CD4-positive, alpha-beta T cell (primary cell): ENCODE measurements around the gene IFNL4. TPM values are rescaled to one million over a fixed set of nuclear protein-coding genes. Genes with fewer than 3 reads are reported as not detected.

Source experiments
- ATAC-seq: fragments of 200-7000 bp; cut with Tn5 transposase; one replicate; pipeline ENCODE4 v1.10.0; 2022; ENCODE audit warnings: mild to moderate bottlenecking; ENCODE audit not compliant: poor library complexity
- CTCF ChIA-PET: fragments of 350-600 bp; sonication (Branson Sonifier 250); formaldehyde crosslinking; loops from one replicate; lab custom pipeline; 2021; ENCODE audit warnings: antibody characterized with exemption, inconsistent platforms; lab: Charles Lee
- POLR2A ChIA-PET: fragments of 350-600 bp; sonication (Branson Sonifier 250); formaldehyde crosslinking; loops from one replicate; lab custom pipeline; 2021; ENCODE audit warnings: antibody characterized with exemption, inconsistent platforms; lab: Charles Lee
- DNase-seq, 14 experiments: peaks; one replicate each; pipeline ENCODE4 v3.0.0-alpha.2; 2013 to 2020; ENCODE audit warnings: mixed read lengths in 2 of 14
- H3K27ac ChIP-seq, 2 donors: one replicate each; pipeline versions ENCODE4 v1.5.1 to v1.7.0; 2013; ENCODE audit warnings: low read length in 2 of 2, low read depth in 1 of 2, mild to moderate bottlenecking in 1 of 2
- H3K27me3 ChIP-seq, 2 experiments: 1 replicate in 1 of 2; 2 replicates in 1 of 2; pipeline versions ENCODE4 v1.6.1 to v1.7.0; 2013; ENCODE audit warnings: low read length in 2 of 2, control low read depth in 1 of 2, mild to moderate bottlenecking in 1 of 2, moderate library complexity in 1 of 2; ENCODE audit not compliant: insufficient read depth in 2 of 2, control insufficient read depth in 1 of 2
- H3K36me3 ChIP-seq: one replicate; pipeline ENCODE4 v1.6.1; 2013; ENCODE audit warnings: low read length, control low read depth; ENCODE audit not compliant: insufficient read depth
- H3K4me1 ChIP-seq: one replicate; pipeline ENCODE4 v1.6.1; 2013; ENCODE audit warnings: low read length, control low read depth; ENCODE audit not compliant: insufficient read depth
- H3K4me3 ChIP-seq: one replicate; pipeline ENCODE4 v1.5.1; 2013; ENCODE audit warnings: mild to moderate bottlenecking, low read length, moderate library complexity
- H3K9me3 ChIP-seq, 2 experiments: 1 replicate in 1 of 2; 2 replicates in 1 of 2; pipeline versions ENCODE4 v1.6.1 to v1.7.0; 2013; ENCODE audit warnings: low read length in 2 of 2, mild to moderate bottlenecking in 2 of 2, control low read depth in 1 of 2, moderate library complexity in 1 of 2; ENCODE audit not compliant: control insufficient read depth in 1 of 2, insufficient read depth in 1 of 2
- H3K27ac Mint-ChIP-seq: one replicate; pipeline ENCODE4 v1.8.0; 2020; ENCODE audit warnings: mixed read lengths
- H3K27me3 Mint-ChIP-seq: one replicate; pipeline ENCODE4 v1.8.0; 2021; ENCODE audit warnings: mixed read lengths
- H3K36me3 Mint-ChIP-seq: one replicate; pipeline ENCODE4 v1.8.0; 2021; ENCODE audit warnings: low read depth, mixed read lengths
- H3K4me1 Mint-ChIP-seq: one replicate; pipeline ENCODE4 v1.8.0; 2021; ENCODE audit warnings: low read depth, mixed read lengths
- H3K4me3 Mint-ChIP-seq: one replicate; pipeline ENCODE4 v1.8.0; 2020; ENCODE audit warnings: mild to moderate bottlenecking, mixed read lengths
- H3K9me3 Mint-ChIP-seq: one replicate; pipeline ENCODE4 v1.8.0; 2020; ENCODE audit warnings: mixed read lengths
- CTCF ChIP-seq: fragments of 200-600 bp; IDR thresholded peaks from one replicate; pipeline ENCODE4 v1.8.0; 2022; ENCODE audit warnings: antibody characterized with exemption, mild to moderate bottlenecking
- intact Hi-C, 2 experiments: fragments of 100-400 bp; cut with DNase I in 1 of 2; cut with micrococcal nuclease in 1 of 2; formaldehyde crosslinking; loops; one replicate each; pipeline versions ENCODE4 v1.15.1 to v1.9.0; 2023 to 2025; cut with DNase I, micrococcal nuclease
- total RNA-seq, 174 experiments: library from RNA in 2 of 174; stranded (reverse) in 2 of 174; gene quantifications; one replicate each; pipeline ENCODE4 v1.2.3 and lab custom pipeline; 2021 to 2026

The IFNL4 gene
- total RNA-seq, 2 experiments from 2014 or later, result not detected

- Mint-ChIP-seq H3K4me1 (peaks cover 6% of the 10 kb centered on the region), H3K36me3 (no peaks in the 10 kb centered on the region), H3K9me3 (no peaks in the 10 kb centered on the region), H3K27ac (no peak overlapping the region), H3K4me3 (no peak overlapping the region), H3K27me3 (peaks cover 49% of the 10 kb centered on the region)
- Histone ChIP-seq H3K36me3 (no peaks in the 10 kb centered on the region), H3K27me3 (peaks cover 35 to 40% of the 10 kb centered on the region in 2 experiments), H3K4me3 (no peak overlapping the region), H3K27ac (no peak overlapping the region), H3K9me3 (peaks cover 0 to 15% of the 10 kb centered on the region in 2 experiments), H3K4me1 (peaks cover 16% of the 10 kb centered on the region)
- ChIA-PET CTCF (no interaction called here), POLR2A (no interaction called here)
- ATAC-seq (no peak), DNase-seq (no peak)
- intact Hi-C loops, result no loop called here
- no peak for TF ChIP-seq CTCF
Observed at GRCh38 chr19:39263912-39264305, 15.3 kb upstream of the IFNL4 start.

GRCh38 chr19:39262496-39262895 lies 13.8 kb upstream of the IFNL4 start:
- H3K9me3 ChIP-seq, result peaks cover 0 to 15% of the 10 kb centered on the region in 2 experiments
- H3K36me3 Mint-ChIP-seq, result no peaks in the 10 kb centered on the region
- no peak overlapping the region for H3K27ac Mint-ChIP-seq
- intact Hi-C loops, result no loop called here
- no peak overlapping the region for H3K4me3 ChIP-seq
- no peaks in the 10 kb centered on the region for H3K36me3 ChIP-seq
- no peak for TF ChIP-seq CTCF
- ChIA-PET POLR2A (no interaction called here), CTCF (no interaction called here)
- peaks cover 48% of the 10 kb centered on the region for H3K27me3 Mint-ChIP-seq
- ATAC-seq, result no peak
- no peaks in the 10 kb centered on the region for H3K9me3 Mint-ChIP-seq
- no peak overlapping the region for H3K4me3 Mint-ChIP-seq
- H3K27me3 ChIP-seq, result peaks cover 35 to 40% of the 10 kb centered on the region in 2 experiments
- peaks cover 22% of the 10 kb centered on the region for H3K4me1 ChIP-seq
- H3K27ac ChIP-seq, result no peak overlapping the region
- DNase-seq, result no peak
- H3K4me1 Mint-ChIP-seq, result peaks cover 6% of the 10 kb centered on the region

- H3K9me3 ChIP-seq, result peaks cover 0 to 15% of the 10 kb centered on the region in 2 experiments
- Mint-ChIP-seq H3K36me3 (no peaks in the 10 kb centered on the region), H3K27ac (no peak overlapping the region), H3K4me3 (no peak overlapping the region), H3K27me3 (peaks cover 53% of the 10 kb centered on the region), H3K4me1 (peaks cover 6% of the 10 kb centered on the region), H3K9me3 (no peaks in the 10 kb centered on the region)
- H3K4me1 ChIP-seq, result peaks cover 22% of the 10 kb centered on the region
- ChIA-PET POLR2A (no interaction called here), CTCF (interaction anchor here (1.1 kb wide), 1 partner anchor 66 kb away, joined by 3 read pairs; no protein-coding TSS in a partner anchor)
- no peak for TF ChIP-seq CTCF
- peaks cover 35 to 40% of the 10 kb centered on the region in 2 experiments for H3K27me3 ChIP-seq
- no peaks in the 10 kb centered on the region for H3K36me3 ChIP-seq
- no peak overlapping the region for H3K27ac ChIP-seq
- intact Hi-C loops, result no loop called here
- ATAC-seq (no peak), DNase-seq (no peak)
- H3K4me3 ChIP-seq, result no peak overlapping the region
Observed at GRCh38 chr19:39261704-39262103, 13.0 kb upstream of the IFNL4 start.
